SK-N-MC (cell line): ENCODE data around the gene TAGAP.

Source experiments
- EZH2 ChIP-seq: fragments of 200-600 bp; sonication (generic); IDR thresholded peaks from one replicate; pipeline ENCODE4 v1.6.1; 2017; ENCODE audit warnings: antibody characterized with exemption
- FOXP2 ChIP-seq: optimal IDR thresholded peaks from 2 replicates; pipeline ENCODE3; 2011; ENCODE audit warnings: mild to moderate bottlenecking, moderate library complexity; ENCODE audit not compliant: insufficient read depth; ENCODE audit errors: extremely low read length, control extremely low read depth
- POLR2AphosphoS5 ChIP-seq: IDR thresholded peaks from 2 replicates; pipeline ENCODE4 v1.6.1; 2012; ENCODE audit warnings: mild to moderate bottlenecking, low read depth, low read length, borderline replicate concordance

DNA sequence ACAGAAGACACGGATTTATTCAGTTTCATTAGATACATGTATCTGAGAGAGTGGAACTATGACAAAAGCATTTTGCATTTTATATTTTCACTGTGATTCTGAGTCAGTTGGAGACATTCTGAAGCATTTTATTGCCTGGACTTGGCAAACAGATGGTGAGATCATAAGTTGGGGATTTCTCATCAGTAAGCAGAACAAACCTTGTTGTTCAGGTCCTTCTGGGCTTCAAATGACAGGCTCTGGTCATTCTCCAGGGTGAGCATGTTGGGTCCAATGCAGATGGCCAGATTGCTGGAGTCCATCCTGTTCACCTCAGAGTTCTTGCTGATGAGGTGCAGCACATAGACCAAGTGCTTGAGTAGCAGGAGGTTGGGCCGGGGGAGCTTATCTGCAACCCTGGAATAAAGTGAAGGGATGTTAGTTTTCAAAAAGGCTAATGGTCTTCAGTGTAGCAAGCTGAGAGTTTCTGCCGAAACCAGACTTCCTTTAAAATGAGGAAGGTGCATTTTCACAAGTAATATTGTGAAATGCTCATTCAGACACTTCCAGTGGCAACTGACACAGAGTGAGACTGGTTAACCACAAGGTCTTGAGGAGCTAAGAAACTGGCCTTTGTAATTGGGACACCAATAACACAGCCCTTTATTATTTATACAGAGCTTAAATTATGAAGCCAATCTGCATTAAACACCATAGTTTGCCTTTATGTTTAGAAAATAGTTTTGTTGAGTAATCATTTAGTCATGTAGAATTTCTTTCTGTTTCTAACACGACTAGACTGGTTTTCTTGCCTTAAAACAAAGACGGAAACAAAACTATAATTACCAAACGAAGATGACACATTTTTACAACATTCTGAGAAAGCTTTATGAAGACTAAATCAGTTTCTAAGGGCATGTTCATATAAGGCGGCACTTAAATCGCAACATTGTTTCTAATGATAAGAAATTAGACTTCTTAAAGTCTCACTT, 5.6 kb downstream of the TAGAP start:
- TF ChIP-seq EZH2 (no peak), POLR2AphosphoS5 (no peak), FOXP2 (no peak)
